GM19372 (cell line): ENCODE results near the gene OTUB2.

Source experiments
- ATAC-seq: cut with Tn5 transposase; IDR thresholded peaks from one replicate; pipeline ENCODE4 v1.9.1; 2021; ENCODE audit warnings: mild to moderate bottlenecking, low read depth, moderate library complexity; ENCODE audit not compliant: unreplicated experiment

Gene OTUB2

DNA sequence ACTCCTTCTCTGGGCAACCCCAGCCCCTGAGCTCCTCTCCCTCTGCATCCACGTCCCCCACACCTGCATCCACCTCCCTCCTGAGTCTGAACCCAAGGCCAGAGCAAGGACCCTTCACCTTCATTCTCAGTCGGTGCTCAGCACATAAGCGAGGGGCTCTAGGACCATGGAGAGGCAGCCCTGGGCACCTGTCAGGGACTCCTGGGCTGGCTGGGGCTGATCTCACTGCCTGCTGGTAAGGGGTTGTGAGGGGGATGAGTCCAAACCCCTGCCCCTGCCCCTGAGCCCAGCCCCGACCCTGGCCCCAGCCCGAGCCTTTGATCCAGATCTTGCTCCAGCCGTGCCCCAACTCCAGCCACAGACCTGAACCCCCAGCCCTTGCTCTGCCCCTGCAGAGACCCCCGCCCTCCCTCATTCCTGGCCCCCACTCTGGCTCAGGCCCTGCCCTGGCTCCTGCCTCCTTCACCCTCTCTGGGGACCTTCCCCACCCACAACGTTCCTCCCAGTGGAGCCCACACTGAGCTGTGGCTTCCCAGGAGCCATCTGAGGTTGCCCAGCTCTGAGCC, 29.9 kb upstream of the OTUB2 start:
- no peak for ATAC-seq

DNA sequence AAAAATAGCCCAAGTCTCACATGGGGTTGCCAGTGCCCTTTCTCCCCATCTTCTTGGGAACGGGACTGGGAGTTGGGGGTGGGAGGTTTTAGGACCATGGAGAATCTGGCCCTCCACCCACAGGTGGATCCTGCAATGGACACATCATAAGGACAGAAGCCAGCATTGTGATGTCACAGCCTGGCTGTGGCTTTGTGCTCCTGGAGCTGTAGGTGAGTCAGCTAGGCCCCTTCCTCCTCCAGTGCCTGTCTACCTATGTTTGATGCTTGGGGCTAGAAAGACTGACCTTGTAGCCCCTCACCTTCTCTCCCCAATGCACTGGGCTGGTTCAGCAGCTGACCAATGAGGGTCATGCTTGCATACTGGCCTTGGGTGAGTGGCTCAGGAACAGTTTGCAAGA, 29.1 kb upstream of the OTUB2 start, which contains the start of gene CCDC197:
CCDC197 (plus strand) TSS at position 220 of the 400 bp plus-strand sequence. CDS start 831 bp downstream, outside the sequence.
- ATAC-seq: no peak

DNA sequence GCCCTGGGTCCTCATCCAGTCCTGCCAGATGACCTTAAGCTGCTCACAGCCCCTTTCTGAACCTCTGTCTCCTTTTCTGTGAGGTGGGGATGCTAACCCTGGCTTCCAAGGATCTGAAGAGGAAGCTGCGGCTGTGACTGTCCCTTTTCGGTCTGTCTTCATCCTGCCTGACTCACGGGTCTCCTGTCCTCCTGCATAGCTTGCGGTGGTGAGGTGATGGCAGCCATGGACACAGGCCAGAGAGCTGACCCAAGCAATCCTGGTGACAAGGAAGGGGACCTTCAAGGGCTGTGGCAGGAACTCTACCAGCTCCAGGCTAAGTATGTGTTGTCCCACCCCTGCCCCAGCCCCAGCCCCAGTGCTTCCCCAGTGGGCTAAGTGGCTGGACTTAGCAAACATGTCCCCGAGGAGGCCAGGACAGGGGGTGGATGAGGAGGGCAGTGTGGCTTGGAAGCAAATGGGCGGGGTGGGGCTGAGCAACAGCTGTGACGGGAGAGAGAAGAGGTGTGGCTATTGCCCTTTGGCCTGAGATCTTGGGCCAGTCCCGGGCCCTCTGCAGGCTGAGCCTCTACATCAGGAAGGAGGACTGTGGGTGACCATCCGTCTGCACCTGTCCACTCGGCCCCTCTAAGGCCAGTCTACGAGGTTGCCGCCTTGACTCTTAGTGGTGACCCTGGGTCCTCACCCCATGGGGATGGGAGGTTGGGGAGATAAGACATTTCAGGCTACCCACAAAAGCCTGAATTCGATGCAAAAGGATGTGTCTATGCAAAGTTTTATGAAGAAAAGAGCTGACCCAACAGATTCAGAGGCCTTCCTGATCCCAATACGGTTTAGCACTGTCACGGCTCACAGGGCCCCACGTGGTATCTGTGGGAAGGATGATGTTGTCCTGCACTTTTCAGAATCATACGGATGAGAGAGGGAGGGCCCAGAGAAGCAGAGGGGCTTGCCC, 27.9 kb upstream of the OTUB2 start:
- ATAC-seq: no peak

DNA sequence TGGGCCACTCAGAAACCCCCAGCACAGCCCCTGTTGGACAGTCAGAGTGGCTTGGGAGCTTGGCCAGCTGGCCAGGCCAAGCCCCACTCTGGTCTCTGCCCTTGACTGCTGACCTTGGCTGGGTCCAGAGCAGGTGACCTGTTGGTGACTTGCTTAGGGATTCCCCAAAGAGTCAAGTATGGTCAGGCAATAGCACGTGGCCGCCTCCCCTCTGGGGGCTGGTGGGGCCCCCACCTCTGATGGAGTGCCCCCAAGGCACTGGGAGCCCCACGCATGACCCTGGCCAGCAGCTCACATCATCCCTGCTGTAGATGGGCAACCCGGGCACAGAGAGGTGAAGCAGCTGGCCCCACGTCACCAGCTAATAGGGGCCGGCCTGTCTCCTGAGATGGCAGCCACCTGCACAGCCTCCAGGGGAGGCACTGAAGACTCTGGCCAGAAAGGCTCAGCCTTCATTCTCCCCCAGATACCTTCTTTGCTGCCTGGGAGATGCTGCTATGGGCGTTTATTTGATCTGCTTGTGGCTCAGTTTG, 27.2 kb upstream of the OTUB2 start:
- no peak for ATAC-seq

DNA sequence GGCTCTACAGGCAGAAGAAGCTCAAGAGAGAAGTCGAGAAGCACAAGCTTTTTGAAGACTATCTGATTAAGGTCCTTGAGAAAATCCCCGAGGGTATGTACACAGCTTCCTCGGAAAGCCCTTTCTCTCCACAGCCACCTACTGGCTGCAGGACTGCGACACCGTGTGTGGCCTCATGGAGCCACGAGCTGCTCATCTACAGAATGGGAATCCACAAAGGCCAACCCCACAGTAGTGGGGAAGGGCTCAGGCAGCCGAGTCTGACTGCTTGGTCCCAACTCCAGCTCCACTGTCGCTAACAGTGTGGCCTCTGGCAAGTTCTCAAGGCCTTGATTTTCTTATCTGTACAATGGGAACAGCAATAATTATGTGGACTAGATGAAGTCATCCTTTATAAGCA, 26.6 kb upstream of the OTUB2 start:
- no peak for ATAC-seq

DNA sequence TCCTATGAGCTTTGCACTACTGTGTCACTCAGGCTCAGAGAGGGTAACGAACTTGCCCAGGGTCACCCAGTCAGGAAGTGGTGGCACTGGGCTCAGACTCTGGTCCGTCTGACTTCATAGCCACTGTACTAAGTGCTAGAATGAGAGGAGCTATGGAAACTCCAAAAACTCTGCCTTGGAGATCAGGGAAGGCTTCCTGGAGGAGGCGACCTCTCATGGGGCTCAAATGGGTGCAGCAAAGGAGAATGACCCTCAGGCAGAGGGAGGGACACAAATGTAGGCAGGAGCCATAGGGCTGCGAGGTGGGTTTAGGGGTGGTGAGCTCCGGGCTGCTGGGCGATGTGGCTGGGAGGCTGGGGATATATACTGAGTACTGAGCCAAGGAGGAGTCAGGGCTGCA, 25.9 kb upstream of the OTUB2 start:
- ATAC-seq: no peak

DNA sequence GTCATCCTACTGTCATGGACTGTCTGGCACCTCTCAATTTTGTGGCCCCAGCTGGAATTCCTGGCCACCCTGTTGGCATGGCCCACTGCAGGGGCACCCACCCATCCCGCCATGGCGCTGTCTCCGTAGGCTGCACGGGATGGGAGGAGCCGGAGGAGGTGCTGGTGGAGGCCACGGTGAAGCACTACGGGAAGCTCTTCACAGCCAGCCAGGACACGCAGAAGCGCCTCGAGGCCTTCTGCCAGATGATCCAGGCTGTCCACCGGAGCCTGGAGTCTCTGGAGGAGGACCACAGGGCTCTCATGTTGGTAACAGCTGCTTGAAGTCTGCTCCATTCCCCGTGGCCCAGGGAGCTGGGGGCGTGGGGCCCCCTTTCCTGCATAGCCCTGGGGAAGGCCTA, 25.1 kb upstream of the OTUB2 start:
- no peak for ATAC-seq

DNA sequence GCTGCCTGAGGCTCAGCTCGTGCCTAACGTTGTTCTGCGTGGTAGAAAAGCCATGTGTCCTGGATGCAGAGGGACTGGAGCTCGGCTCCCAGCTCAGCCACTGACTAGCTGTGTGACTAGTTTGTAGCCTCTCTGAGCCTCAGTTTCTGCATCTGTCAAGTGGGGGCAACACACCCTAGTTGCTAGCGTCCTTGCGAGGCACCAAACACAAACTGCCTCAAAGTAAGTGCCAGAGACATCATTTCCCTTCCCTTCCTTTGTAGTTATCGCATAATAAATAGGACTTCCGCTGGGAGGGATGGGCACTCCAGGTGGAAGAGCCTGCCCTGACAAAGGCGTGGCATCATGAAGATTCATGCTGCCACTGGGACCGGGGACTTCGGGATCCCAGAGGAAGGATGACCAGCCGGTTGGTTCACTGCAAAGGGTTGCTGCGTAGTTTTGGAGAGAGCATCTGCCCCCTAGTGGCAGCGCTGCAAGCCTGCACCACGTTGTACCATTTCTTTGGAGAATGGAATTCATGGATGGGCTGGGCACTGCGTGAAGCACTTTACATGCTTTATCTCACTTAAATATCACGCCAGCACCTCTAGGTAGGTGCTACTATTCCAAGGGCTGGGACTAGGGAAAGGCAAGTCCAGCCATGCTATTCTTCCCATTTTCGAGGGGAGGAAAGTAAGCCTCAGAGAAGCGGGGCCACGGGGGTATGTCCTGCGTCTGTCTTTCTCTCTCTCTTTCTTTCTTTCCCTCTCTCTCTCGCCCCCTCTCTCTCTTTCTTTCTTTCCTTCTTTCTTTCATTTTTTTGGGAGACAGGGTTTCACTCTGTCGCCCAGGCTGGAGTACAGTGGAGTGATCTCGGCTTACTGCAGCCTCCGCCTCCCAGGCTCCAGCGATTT, 24.4 kb upstream of the OTUB2 start:
- ATAC-seq: peak; percentile 58

DNA sequence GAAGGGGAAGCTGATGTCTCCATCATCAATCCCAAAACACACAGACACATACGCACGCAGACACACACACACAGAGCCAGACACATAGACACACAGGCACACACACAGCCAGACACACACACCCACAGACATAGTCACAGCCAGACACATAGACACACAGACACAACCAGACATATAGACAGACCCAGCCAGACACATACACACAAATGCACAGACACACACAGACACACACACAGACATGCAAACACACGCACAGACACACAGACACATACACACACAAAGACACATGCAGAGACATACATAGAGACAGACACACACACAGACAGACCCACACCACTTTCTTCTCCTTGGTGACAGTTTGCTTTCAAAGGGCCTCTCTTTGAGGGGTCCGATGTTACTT, 22.7 kb upstream of the OTUB2 start:
- no peak for ATAC-seq

DNA sequence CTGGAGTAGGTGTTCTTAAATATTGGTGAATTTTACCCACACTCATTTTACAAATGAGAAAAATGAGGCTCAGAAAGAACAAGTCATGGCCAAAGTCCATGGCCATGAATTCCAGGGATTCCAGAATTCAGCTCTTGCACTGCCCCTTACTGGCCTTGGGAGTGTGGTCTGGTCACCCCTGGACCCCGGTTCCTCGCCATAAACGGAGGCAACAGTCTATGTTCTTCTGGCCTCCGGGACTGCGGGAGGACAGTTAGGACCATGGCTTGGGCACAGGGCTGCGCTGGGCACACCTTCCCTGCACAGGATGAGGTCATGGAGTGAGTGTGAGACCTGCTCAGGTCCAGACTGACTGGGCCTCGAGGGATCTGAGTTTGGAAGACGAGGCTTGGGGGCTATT, 22.1 kb upstream of the OTUB2 start:
- no peak for ATAC-seq

DNA sequence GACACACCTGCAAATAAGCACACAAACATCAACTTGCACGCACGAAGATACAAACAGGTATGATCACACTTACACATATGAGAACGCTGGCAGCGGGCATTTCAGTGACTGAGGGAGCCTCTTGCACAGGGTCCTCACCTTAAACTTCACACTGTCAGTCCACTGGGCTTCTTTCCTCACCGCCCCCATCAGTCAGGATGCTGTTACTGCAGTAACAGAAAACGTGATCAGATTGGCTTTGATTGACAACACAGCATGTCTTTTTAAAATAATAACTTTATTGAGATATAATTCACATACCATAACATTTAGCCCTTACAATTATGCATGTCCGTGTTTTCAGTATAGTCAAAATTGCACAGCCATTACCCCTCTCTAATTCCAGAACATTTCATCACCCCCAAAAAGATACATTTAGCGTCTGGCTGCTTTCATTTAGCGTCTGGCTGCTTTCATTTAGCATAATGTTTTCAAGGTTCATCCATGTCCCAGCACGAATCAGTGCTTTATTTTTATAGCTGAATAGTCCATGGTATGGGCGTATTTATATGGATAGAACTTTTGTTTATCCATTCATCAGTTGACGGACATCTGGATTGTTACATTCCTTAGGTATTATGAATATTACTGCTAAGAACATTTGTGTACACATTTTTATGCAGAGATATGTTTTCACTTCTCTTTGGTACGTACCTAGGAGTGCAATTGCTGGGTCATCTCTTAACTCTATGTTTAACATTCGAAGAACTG, 20.6 kb upstream of the OTUB2 start:
- no peak for ATAC-seq

DNA sequence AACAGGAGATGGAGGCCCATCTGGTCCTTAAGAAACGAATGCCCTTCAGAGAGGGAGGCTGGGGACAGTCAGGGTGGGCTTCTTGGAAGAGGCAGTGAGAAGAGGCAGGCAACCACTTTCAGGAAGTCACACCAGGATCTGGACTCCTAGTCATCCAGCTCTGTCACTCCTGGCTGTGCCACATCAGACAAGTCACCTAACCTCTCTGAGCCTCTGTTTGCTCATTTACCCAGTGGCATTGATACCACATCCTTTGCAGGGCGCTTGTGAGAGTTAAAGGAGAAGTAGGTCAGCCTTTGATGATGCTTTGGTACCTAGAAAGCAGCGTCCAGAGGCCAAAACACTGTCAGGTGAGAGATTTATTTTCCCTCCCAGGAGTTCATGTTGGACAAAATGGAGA, 17.9 kb upstream of the OTUB2 start:
- no peak for ATAC-seq

DNA sequence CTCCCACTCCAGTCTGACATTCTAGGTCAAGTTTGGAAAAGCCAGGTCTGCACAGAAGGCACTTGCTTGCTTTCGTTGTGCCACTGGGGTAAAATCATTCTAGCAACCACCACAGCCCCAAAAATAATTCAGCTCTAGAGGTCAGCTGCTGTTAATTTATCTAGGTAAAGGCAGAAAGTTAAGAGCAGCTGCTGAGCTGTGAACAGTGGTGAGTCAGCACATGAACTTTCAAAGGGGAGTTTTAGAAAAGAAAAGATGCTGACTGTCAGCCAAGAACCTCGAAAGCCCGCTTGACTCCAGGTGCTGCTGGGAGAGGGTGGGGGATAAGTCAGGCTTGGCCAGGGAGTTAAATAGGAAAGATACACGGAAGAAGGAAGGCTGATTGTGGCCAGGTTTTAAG, 16.4 kb upstream of the OTUB2 start:
- peak; percentile 53 for ATAC-seq

DNA sequence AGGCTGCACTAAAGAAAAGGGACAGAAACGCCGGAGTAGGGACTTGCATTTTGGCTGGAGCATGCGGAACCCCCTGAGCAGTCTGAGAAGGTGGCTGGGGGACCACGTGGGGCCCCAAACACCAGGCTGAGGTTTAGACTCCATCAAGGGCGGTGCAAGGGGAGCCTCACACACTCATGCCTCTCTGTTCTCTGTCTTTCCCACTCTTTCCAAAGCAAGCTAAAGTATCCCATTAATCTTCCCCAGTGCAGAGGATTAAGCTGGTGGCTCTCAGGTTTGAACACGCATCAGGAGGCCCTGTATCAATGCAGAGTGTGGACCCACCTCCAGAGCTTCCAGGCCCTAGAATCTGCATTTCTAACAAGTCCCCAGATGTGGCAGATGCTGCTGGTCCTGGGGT, 15.5 kb upstream of the OTUB2 start:
- no peak for ATAC-seq

DNA sequence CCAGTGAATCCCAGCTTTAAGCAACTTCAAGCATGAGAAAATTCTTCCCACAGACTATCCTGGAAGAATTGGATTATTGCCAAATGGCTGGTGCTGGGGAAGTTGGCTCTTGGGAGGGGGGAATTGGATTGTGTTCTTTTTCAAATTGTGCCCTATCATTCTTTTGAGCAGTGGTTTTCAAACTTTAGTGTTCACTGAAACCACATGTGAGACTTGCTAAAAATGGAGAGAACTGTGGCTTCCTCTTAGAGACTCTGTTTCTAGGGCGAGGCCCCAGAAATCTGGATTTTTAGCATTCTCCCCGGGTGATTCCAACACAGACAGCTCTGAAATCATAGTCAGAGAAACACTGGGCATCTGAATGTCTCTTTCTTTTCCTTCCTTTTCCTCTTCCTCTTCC, 14.3 kb upstream of the OTUB2 start:
- no peak for ATAC-seq

DNA sequence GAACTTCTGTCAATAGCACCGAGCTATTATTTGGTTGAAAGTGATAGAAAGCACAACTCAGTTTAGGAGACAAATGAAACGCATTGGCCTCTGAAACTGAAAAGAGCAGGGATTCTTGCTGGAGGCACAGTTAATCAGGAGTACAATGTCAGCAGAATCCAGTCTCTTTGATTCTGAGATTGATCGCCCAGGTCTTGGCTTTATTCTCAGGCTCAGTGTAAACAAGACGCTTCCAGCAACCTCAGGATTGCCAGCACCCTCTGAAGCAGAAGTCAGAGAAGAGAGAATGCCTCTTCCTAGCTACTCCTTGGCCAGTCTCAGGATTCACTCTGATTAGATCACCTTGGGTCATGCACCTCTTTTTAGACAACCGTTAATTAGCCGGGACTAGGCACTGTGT, 11.8 kb upstream of the OTUB2 start:
- ATAC-seq: no peak

DNA sequence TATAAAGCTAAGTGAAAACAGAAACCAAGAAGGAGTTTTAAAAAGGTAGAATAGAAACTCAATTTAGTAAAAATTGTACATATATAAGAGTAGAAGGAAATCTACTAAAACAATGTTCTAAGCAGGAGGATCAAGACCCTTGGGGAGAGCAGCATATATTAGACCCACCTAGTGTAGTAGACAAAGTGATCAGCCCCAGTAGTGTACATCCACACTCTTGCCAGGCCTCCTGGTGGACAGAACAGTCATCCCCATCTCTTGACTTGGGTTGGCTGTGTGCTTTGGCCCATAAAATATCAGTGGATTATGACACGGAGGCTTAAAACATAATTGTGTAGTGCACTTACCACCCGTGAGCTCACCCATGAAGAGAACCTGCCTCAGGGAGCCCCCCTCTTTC, 10.9 kb upstream of the OTUB2 start:
- ATAC-seq: no peak

DNA sequence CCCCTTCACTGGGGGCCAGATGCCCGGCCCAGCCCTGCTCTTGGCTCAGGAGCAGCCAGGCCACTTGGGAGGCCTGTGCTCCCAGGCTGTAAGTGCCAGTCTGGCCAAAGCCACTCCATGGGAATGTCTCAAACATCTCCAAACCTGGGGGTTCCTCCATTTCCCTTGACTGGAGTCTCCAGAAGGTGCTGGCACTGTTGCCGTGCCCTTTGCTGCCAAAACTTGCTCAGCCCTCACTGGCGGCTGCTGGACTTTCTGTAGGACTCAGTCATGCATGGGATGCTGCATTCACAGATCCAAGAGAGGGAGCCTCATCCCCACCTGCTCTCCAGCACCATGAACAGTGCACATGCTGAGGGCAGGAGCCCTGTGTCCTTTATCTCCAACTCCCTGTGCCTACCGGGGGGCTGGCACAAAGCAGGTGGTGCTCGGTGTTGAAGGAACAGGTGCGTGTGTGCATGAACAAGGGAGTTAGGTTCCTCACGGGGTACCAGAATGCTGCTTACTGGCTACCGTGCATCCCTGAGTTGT, 9.6 kb upstream of the OTUB2 start:
- no peak for ATAC-seq

DNA sequence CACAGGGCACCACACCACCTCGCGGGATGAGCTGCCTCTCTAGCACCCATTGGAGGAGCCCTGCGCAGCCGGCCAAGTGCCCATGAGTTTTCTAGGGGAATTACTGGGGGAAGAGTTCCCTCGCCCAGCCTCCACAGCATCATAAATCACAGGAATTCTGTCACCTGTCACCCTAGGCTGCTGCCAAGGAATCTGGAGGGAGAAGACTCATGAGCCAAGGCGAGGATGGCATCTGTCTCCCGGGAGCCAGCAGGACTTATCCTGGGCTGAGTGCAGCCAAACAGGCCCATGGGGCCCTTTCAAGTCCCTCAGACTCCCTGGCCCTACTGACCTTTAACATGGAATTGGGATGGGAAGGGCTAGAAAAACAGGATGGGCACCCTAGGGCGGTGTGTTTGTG, 7.8 kb upstream of the OTUB2 start:
- ATAC-seq: no peak

DNA sequence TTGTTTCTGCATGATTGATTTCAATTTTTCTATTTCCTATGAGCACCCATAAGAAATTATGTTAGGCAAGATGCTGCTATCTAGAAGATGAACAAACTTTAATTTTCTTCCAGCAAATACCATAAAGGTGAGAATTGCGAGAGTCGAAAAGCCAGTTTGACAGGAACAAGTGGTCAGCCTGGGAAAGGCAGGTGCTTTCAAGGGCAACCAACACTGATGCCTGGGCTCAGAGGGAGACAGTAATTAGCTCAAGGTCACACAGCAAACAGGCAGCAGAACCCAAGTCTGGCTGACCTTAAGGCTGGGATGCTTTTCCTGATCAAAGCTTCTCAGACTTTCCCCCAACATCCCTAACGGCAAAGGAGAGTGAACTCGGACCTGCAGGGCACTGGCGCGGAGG, 6.8 kb upstream of the OTUB2 start:
- no peak for ATAC-seq
